PFSK-1 (cell line): ENCODE data around the gene RNPEP.

Source experiments
- POLR2AphosphoS5 ChIP-seq: IDR thresholded peaks from 2 replicates; pipeline ENCODE4 v1.6.1; 2012; ENCODE audit warnings: low read depth, mild to moderate bottlenecking, control low read depth, low read length, moderate library complexity
- TAF1 ChIP-seq: IDR thresholded peaks from 2 replicates; pipeline ENCODE4 v1.6.1; 2012; ENCODE audit warnings: low read length, control low read depth, borderline replicate concordance; ENCODE audit not compliant: insufficient read depth
- TF ChIP-seq, protein P1 (sequence below), 2 experiments: IDR thresholded peaks; 2 replicates each; pipeline versions ENCODE4 v1.6.1 to v1.8.0; 2011 to 2012; ENCODE audit warnings: low read depth in 2 of 2, low read length in 2 of 2, control low read depth in 1 of 2, inconsistent platforms in 1 of 2, mild to moderate bottlenecking in 1 of 2, moderate library complexity in 1 of 2; ENCODE audit not compliant: insufficient read depth in 1 of 2

DNA sequence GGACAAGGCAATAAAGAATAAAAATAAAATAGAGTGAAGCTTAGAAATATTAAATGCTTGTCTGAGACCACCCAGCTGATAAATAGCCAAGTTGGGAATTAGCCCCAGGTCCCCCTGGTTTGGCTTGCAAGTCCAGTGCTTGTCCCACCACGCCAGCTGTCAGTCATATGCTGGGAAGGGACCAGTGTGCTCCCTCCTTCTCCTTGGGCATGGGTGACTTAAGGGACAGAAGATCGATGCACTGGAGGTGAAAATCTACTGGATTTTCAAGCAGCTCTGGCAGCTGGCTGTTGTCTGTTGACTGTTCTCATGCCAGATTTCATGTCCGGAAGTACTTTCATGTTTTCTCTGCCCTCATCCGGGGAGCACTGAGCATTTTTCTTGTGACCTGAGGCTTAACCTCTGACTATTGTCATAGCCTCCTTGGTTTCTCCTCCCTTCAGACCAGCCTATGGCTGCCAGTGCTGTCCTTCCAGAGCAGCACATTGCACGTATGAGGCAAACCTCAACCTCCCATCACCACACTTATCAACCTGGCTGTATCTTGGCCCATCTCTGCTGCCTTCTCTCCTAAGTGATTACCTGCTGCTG lies 48.5 kb upstream of the RNPEP start:
- TF ChIP-seq POLR2AphosphoS5 = no peak
- TF ChIP-seq, protein P1, sequence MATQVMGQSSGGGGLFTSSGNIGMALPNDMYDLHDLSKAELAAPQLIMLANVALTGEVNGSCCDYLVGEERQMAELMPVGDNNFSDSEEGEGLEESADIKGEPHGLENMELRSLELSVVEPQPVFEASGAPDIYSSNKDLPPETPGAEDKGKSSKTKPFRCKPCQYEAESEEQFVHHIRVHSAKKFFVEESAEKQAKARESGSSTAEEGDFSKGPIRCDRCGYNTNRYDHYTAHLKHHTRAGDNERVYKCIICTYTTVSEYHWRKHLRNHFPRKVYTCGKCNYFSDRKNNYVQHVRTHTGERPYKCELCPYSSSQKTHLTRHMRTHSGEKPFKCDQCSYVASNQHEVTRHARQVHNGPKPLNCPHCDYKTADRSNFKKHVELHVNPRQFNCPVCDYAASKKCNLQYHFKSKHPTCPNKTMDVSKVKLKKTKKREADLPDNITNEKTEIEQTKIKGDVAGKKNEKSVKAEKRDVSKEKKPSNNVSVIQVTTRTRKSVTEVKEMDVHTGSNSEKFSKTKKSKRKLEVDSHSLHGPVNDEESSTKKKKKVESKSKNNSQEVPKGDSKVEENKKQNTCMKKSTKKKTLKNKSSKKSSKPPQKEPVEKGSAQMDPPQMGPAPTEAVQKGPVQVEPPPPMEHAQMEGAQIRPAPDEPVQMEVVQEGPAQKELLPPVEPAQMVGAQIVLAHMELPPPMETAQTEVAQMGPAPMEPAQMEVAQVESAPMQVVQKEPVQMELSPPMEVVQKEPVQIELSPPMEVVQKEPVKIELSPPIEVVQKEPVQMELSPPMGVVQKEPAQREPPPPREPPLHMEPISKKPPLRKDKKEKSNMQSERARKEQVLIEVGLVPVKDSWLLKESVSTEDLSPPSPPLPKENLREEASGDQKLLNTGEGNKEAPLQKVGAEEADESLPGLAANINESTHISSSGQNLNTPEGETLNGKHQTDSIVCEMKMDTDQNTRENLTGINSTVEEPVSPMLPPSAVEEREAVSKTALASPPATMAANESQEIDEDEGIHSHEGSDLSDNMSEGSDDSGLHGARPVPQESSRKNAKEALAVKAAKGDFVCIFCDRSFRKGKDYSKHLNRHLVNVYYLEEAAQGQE (IDR thresholded peaks at IDR 0.05; ENCODE audit: insufficient read depth in 1 of 2, low read depth in 2 of 2, low read length in 2 of 2) = no peak
- TF ChIP-seq TAF1 = no peak
